ENCODE data around the gene EXD3.

- no peak for TF ChIP-seq CTCF (IDR thresholded peaks at IDR 0.05)
- no peak for TF ChIP-seq POLR2A (IDR thresholded peaks at IDR 0.05)
- TF ChIP-seq POLR2AphosphoS5 (IDR thresholded peaks at IDR 0.05), result no peak
Observed at GRCh38 chr9:137416563-137417151, 6.3 kb downstream of the EXD3 start.

All from breast epithelium (tissue), 3 donors.